Brain microvascular endothelial cell (primary cell): ENCODE data around the gene C1QTNF9B.
A peak's percentile ranks its signal among the peaks of the same experiment; 100 is the strongest.
"Not testable (repeated sequence)": the region's sequence is repeated elsewhere in the genome, so short reads cannot be mapped to it uniquely, and the experiment has no call there.

Experiments used
- DNase-seq: peaks from one replicate; pipeline ENCODE4 v3.0.0-alpha.2; 2020
- H3K27ac ChIP-seq: fragments of 250-450 bp; sonication (Bioruptor Pico); 2 replicates; pipeline ENCODE4 v1.5.1; 2020; ENCODE audit warnings: mild to moderate bottlenecking, moderate library complexity
- H3K27me3 ChIP-seq: fragments of 250-450 bp; sonication (Bioruptor Pico); replicated peaks from 2 replicates; pipeline ENCODE4 v1.5.1; 2020; ENCODE audit warnings: mild to moderate bottlenecking
- H3K36me3 ChIP-seq: fragments of 250-450 bp; sonication (Bioruptor Pico); replicated peaks from 2 replicates; pipeline ENCODE4 v1.5.1; 2020; ENCODE audit warnings: mild to moderate bottlenecking
- H3K4me3 ChIP-seq: 2 replicates; pipeline ENCODE4 v1.5.1; 2011; ENCODE audit warnings: low read depth, mild to moderate bottlenecking, control low read depth, low read length, moderate library complexity
- CTCF ChIP-seq: IDR thresholded peaks from 2 replicates; pipeline ENCODE4 v1.5.1; 2011; ENCODE audit warnings: low read depth, mild to moderate bottlenecking, moderate library complexity, low read length, control low read depth, inconsistent platforms; ENCODE audit errors: missing control alignments
- in situ Hi-C: cut with HindIII; loops from 2 replicates; pipeline ENCODE4 v1.10.0; 2017; ENCODE audit warnings: low sequenced_read_pairs, low pct_ligation_motif_present

The C1QTNF9B gene

DNA sequence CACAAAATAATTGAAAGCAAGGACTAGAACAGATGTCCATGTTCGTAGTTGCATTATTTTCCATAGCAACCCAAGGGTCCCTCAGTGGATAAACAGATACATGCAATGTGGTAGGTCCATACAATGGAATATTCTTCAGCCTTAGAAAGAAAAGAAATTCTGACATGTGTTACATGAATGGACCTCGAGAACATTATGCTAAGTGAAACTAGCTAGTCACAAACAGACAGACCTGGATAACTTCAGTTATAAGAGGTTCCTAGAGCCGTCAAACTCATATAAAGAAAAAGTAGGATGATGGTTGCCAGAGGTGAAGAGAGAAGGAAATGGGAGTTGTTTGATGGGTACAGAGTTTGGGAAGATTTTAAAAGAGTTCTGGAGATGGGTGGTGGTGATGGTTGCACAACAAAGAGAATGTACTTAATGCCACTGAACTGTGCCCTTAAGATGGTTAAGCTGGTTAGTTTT is at the start of gene C1QTNF9B:
TSS of gene C1QTNF9B (minus strand) at position 51 of the 468 bp plus-strand sequence.
- in situ Hi-C loops, DNase-seq, H3K4me3 ChIP-seq, H3K27ac ChIP-seq, H3K36me3 ChIP-seq, H3K27me3 ChIP-seq: not testable (repeated sequence)

- Histone ChIP-seq H3K36me3 (no peaks in the 10 kb centered on the region), H3K27ac (no peak overlapping the region), H3K4me3 (no peak overlapping the region), H3K27me3 (no peaks in the 10 kb centered on the region)
- in situ Hi-C loops = no loop called here
- no peak for TF ChIP-seq CTCF
- no peak for DNase-seq
Measured at GRCh38 chr13:23946900-23947299, 49.6 kb upstream of the C1QTNF9B start.

DNA sequence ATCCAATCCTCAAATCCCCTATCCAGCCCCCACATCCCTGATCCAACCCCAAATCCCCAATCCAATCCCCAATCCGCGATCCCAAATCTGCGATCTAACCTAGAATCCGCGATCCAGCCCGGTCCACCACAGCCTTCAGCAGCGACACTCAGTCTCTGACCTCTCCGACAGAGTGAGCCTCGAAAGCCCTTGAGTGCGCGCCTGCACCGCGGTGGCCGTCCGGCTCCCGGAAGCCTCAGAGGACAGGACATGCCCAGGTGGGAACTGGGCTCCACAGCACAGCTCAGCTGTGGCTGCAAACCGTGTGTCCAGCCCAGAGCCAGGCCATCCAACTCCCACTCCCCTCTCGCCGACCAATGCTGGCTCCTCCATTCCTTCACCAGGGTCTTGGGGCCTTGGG is 48.8 kb upstream of the C1QTNF9B start:
- Histone ChIP-seq H3K4me3 (no peak overlapping the region), H3K27ac (no peak overlapping the region), H3K27me3 (no peaks in the 10 kb centered on the region), H3K36me3 (no peaks in the 10 kb centered on the region)
- no peak for TF ChIP-seq CTCF
- no peak for DNase-seq
- in situ Hi-C loops = no loop called here

GRCh38 chr13:23945612-23946011 is 48.3 kb upstream of the C1QTNF9B start:
- TF ChIP-seq CTCF = no peak
- no peak for DNase-seq
- in situ Hi-C loops = no loop called here
- H3K27ac ChIP-seq = no peak overlapping the region
- no peaks in the 10 kb centered on the region for H3K36me3 ChIP-seq
- H3K4me3 ChIP-seq = no peak overlapping the region
- H3K27me3 ChIP-seq = no peaks in the 10 kb centered on the region

GRCh38 chr13:23941211-23941610 is 43.9 kb upstream of the C1QTNF9B start:
- no peak for TF ChIP-seq CTCF
- Histone ChIP-seq H3K36me3 (no peaks in the 10 kb centered on the region), H3K27ac (no peak overlapping the region), H3K27me3 (no peaks in the 10 kb centered on the region), H3K4me3 (no peak overlapping the region)
- in situ Hi-C loops = no loop called here
- no peak for DNase-seq

DNA sequence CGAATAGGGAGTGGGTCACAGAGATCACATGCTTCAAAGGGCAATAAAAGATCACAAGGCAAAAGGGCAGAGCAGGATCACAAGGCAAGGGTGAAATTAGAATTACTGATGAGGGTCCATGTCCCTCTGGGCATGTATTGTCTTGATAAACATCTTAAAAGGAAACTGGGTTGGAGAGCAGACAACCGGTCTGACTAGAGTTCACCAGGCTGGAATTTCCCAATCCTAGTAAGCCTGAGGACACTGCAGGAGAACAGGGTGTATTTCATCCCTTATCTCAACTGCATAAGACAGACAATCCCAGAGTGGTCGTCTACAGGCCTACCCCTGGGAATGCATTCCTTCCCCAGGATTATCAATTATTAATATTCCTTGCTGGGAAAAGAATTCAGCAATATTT is 42.4 kb upstream of the C1QTNF9B start:
- H3K4me3 ChIP-seq, DNase-seq, in situ Hi-C loops: not testable (repeated sequence)

DNA sequence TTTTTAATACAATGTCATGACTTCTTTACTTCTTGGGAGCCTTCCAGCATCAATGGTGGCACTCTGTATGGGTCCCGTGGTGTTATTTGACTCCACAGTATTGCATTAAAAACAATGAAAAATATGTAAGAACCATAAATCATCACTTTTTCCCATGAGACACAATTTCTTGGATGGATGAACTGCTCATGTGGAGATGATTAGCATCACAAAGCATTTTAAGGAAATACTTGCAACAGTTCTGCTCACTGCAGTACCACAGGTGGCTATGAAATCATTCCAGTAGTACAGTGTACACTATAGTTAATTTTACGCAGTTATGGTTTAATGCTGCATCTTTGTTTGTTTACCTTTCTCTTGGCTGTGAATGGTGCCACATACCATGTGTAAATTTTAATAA is 37.2 kb upstream of the C1QTNF9B start:
- Histone ChIP-seq H3K36me3 (no peaks in the 10 kb centered on the region), H3K27me3 (no peaks in the 10 kb centered on the region), H3K27ac (no peak overlapping the region), H3K4me3 (no peak overlapping the region)
- in situ Hi-C loops = no loop called here
- peak; percentile 46 for DNase-seq
- no peak for TF ChIP-seq CTCF

More for the DNA sequence above, 42.4 kb upstream of the C1QTNF9B start:
- not testable (repeated sequence) for H3K27ac ChIP-seq, H3K27me3 ChIP-seq, H3K36me3 ChIP-seq
